Frontal cortex (tissue), 4 donors: Measurements from ENCODE around the gene CIZ1. TPM values are rescaled to one million over a fixed set of nuclear protein-coding genes. Genes with fewer than 3 reads are reported as not detected.
"Not testable (repeated sequence)": the region's sequence is repeated elsewhere in the genome, so short reads cannot be mapped to it uniquely, and the experiment has no call there.

Source experiments
- DNase-seq, 2 donors: peaks; one replicate each; pipeline ENCODE4 v3.0.0; 2012; ENCODE audit warnings: low spot score in 2 of 2
- FAIRE-seq: peaks from 2 replicates; lab custom pipeline; 2012; peaks lifted over from hg19 to GRCh38; lab: Jason Lieb, UNC
- total RNA-seq: library from RNA; depleted of rRNA; stranded (reverse); fragments of >200 nt; gene quantifications from one replicate; pipeline ENCODE4 v1.2.3, GENCODE V29; 2014
- donor health status: control.
- donor health status: control.
- donor health status: control.

CIZ1 gene
- total RNA-seq, 1 donor from 2014 or later, result 15.9 TPM

DNA sequence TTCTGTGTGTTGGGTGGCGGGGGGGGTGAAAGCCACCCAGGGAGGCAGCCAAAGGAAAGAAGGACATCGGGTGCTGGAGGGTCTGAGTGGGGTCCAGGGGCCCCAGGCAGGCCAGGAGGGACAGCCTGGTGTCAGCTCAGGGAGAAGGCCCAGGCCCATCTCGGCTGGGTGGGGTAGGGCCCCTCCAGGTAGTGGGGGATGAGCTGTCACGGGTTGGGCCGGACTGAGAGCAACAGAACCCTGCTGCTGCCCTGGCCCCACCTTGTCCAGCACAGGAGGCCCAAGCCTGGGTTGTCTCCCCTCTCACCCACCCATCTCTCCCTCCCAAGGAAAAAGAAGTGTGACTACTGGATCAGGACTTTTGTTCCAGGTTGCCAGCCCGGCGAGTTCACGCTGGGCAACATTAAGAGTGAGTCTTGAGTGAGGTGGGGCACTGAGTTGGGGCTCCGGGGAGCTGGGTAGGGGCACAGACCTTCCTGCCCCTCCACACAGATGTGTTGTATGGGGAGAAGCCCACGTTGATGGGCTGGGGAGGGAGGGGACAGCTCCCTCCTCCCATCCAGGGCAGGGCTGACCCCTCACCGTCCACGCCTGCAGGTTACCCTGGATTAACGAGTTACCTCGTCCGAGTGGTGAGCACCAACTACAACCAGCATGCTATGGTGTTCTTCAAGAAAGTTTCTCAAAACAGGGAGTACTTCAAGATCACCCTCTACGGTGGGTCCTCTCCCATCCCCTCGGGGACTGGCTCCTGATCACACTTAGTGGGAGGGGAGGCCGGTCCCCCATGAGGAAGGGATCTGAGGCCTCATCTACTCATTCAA is 39.9 kb downstream of the CIZ1 start:
- DNase-seq (no peak), FAIRE-seq (no peak)

DNA sequence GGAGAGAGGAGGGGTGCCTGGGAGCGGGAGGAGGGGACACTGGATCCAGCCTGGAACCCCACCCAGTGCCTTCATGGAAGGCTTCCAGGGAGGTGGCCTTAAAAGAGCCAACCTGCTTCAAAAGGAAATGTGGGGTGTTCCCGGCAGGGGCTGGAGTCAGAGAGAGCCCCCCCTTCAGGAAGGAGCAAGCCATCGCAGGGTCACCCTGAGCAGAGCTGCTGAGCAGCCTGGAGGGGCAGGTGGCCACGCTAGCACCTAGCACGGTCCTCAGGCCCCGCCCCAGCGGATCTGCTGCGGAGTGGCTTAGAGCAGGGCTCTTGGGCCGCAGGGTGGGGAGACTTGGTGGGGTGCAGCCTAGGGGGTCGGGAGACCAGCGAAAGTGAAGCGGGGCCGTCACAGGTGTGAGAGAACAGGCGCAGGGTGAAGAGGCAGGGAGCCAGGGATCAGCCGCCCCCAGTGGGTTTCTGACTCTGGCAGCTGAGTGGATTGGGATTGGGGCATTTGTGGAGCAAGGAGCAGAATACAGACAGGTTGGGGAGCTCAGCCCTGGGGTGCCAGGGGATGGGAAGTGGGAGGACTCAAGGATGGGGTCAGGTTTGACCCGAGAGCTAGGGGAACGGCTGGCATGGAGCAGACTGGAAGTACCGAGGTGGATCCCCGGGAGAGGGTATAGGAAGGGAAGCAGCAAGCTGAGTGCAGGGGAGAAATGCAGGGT is 40.6 kb downstream of the CIZ1 start:
- no peak for FAIRE-seq
- DNase-seq, result no peak

DNA sequence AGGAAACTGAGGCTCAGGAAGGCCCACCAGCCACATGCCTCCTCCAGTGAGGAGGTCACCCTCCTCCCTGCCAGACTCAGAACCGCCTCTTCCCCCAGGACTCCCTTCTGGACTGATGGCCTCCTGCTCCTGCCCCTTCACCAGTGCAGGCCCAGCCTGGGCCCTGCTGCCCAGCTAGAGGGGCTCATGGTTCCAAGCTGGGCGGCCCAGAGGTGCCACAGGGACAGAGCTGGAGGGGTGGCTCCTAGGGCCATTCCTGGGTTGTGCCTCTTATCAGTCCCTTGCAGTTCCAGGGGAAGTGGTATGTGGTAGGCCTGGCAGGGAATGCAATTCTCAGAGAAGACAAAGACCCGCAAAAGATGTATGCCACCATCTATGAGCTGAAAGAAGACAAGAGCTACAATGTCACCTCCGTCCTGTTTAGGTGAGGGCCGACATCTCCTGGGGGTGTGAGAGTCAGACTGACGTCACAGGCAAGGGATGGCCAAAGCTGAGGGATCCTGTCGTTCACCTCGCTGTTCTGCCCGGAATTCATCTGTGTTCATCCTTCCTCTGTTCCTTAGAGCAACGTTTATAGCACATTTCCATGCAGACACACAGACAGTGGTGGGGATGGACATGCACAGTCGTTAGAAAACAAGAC is 41.3 kb downstream of the CIZ1 start:
- DNase-seq, result no peak
- no peak for FAIRE-seq

DNA sequence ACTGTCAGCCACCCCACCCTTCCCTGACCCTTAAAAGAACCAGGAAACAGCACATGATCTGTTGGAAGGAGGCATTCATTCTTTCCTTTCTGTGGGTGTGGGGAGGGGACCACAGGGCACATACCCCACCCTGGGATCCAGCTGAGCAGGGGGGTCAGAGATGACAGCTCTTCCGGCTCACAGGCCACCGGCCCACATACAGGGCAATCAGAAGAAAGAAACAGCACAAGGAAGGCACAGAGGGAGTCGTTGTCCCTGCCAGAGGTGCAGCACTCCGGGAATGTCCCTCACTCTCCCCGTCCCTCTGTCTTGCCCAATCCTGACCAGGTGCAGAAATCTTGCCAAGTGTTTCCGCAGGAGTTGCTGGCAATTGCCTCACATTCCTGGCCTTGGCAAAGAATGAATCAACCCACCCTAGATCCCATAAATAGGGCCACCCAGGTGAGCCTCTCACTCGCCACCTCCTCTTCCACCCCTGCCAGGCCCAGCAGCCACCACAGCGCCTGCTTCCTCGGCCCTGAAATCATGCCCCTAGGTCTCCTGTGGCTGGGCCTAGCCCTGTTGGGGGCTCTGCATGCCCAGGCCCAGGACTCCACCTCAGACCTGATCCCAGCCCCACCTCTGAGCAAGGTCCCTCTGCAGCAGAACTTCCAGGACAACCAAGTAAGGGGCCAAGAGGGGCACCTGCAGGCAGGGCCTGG is 42.2 kb downstream of the CIZ1 start, which contains the start of gene LCN2:
LCN2 (plus strand) TSS at position 453 of the 701 bp plus-strand sequence; CDS start at position 526, 73 bp downstream.
- DNase-seq (no peak), FAIRE-seq (no peak)

DNA sequence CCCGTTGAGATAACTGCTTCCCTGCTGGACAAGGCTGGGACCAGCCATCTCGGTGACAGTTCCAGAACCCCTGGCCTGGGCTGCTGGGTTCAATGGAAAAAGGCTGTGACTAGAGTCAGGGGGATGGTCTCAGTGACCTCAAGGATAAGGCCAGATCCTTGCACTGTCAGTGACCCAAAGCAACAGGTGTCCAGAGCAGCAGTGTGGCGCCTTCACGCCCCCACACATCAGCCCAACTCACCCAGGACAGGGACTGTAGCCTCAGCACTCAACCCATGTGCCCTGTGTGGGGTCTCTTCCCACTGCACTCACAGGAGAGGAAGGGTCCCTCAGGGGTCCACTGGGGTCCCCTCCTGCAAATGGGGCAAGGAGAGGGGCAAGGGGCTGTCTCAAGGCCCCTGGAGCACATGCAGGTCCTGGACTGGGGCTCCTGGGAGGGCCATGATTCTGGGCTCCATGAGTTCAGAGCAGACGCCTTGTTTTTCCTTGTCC is 42.8 kb downstream of the CIZ1 start:
- FAIRE-seq, result no peak

DNA sequence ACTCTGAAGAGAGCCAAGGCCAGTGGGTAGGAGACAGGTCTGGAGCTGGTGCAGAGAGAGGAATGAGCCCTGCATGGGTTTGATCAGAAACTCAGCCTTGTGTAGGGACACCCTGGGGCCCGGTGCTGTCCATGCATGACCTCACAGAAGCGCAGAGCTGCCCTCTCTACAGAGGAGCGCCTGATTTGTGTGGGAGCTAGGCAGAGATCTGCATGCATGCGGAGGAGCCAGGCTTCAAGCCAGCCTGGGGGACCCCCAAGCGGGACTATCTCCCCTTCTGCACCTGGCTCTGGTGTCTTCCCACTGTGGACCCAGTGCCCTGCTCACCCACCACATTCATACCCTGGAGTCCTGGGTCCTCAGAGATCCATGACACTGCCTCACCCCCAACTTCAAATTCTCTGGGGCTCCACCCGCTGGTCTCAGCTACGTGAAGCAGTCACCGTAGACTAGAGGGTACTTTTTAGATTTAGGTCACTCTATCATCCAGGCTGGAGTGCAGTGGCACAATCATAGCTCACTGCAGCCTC is 44.7 kb downstream of the CIZ1 start:
- DNase-seq (no peak), FAIRE-seq (no peak)

More for the DNA sequence above, 42.8 kb downstream of the CIZ1 start:
- DNase-seq, result no peak

DNA sequence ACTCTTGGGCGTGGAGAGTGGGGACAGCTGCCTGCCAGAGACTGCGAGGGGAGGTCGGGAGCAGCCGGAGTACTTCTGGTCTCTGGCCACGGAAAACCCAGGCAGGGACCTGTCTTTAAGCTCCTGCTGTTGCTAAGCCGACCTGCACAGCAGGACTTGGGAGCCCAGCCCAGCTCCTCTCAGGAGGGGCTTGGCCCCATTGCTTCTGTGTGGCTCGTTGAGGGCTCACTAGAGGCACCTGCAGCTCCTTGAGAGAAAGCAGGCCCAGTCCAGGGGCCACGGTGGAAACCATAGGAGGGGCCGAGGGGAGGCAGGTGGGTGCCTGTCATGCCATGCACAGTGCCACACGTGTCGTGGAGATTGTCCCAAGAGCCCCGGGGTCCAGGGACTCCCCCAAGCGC is 45.4 kb downstream of the CIZ1 start:
- DNase-seq (no peak), FAIRE-seq (no peak)

DNA sequence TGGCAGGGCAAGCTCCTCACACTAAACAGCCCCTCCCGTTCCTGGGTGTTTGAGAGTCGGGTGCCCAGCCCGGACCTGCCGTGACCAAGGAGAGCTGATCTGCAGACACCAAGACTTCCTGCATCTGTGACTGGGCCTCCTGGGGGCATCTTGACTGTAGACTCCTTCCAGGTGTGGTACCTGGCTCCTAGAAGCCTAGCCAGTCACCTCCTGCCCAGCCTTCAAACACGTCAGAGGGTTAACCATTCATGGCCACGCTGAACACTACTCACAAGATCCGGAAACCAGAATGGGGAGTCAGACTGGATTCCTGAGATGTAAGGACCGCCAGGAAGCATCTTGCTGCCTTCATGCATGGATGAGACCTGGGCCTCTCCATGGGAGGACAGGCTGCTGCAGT is 45.8 kb downstream of the CIZ1 start:
- FAIRE-seq (no peak), DNase-seq (no peak)

DNA sequence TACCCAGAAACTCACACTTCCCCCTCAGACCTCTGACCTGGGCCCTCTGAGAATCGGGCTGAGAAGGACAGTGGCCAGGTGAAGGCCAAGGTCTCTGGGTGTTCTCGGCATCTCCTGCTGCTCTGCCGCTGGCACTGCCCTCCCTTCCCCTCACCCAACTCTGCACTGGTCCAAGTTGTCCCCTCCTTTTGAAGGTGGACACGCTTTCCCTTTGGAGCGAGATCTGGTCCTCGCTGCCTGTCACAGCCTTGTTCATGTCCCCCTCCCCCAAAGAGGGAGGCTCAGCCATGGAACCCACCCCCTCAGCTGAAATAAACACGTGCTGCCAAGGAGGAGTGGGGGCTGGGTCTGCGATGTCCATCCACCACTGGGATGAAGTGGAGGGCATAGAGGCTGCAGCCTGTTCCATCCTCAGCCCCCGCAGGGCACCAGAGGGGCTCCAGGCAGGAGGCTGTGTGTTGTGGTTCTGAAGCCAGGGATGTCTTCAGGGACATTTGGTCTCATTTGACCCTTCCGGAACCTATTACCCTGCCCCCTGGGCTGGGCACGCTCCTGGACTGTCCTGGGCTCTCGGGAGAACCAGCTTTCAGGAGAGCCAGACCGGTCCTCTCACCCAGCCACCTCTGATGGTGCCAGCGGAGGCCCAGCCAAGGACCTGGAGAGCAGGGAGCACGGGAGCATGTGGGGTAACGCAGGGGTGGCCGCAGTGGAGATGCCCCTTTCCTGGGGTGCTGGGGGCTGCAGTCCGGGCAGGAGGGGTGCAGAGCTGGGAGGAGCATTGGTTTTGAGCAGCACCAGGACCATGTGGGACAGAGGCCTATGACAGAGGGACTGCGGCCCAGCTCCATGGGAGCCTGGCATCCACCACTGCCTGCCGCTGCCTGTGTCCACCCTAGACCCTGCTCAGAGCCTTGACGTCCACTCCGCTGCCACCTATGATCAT is 46.9 kb downstream of the CIZ1 start:
- no peak for FAIRE-seq
- DNase-seq, result no peak

DNA sequence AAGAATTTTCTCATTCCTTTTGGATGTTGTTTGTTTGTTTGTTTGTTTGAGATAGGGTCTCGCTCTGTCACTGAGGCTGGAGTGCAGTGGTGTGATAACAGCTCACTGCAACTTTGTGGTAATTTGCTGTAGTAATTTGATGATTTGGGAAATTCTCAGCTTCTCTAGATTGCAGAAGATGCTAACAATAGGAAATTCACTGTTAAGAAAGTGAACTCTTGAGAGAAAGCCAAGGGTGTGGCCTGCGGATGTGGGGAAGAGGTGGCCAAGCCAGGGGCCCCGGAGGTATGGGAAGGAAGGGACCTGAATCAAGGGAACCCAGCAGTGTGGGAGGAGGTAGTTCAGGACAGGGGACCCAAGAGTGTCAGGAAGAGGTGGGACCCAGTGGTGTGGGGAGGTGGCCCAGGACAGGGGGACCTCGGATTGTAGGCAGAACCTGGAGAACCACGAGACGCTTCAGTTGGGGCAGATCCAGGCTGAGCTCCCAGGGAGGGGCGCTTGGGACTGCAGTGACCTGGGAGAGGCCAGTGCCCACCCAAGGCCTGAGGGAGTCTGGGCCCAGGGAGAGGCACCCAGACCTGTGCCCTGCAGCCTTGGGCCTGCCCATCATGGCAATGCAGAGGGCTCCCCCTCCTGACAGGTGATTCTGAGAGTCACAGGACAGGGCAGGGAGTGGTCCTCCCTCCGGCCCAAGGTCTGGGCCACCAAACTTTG is 47.7 kb downstream of the CIZ1 start:
- FAIRE-seq (no peak), DNase-seq (no peak)

DNA sequence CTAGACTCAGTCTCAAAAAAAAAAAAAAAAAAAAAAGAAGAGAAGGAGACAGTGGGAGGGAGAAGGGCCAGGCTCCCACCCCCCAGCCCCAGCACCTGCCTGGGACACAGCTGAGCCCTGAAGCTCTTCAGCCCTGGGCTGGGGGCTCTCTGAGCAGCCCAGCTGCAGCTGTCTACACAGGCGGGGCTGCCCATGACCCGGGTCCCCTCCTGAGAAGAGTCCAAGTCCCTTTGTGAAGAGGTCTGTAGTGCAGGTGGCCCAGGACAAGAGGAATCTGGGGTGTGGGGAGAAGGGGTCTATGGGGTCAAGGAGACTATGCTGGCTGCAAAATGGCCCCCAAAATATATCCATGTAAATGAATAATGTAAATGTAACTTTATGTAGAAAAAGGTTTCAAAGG is 48.8 kb downstream of the CIZ1 start:
- no peak for FAIRE-seq
- no peak for DNase-seq

DNA sequence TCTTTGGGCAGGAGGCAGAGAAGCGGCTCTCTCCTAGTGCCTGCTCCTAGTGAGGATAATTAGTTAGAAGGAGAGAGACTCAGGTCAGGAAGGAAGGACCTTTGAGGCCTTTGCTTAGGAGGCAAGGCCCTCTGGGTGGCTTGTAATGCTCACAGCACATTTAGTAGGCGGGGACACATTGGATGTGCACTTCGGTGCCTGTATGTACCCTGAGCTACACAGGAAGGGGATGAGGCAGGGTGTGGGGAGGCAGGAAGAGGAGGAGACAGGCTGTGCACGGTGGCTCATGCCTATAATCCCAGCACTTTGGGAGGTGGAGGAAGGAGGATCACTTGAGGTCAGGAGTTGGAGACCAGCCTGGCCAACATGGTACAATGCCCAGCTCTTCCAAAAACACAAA is 49.3 kb downstream of the CIZ1 start:
- no peak for FAIRE-seq
- DNase-seq, result no peak

DNA sequence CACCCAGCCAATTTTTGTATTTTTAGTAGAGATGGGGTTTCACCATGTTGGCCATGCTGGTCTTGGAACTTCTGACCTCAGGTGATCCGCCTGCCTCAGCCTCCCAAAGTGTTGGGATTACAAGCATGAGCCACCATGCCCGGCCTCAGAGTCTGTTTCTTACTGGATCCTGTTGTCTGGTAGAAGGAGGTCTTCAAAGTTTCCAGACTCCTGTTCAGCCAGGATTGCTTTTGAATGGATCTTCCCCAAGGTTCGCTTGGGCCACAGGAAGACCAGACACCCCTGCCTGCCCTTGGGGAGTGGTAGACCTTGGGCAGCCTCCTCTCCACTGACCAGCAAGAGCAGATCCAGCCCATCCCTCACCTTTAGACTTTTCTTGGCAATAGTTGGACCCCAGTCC is 49.8 kb downstream of the CIZ1 start:
- DNase-seq (no peak), FAIRE-seq (no peak)

DNA sequence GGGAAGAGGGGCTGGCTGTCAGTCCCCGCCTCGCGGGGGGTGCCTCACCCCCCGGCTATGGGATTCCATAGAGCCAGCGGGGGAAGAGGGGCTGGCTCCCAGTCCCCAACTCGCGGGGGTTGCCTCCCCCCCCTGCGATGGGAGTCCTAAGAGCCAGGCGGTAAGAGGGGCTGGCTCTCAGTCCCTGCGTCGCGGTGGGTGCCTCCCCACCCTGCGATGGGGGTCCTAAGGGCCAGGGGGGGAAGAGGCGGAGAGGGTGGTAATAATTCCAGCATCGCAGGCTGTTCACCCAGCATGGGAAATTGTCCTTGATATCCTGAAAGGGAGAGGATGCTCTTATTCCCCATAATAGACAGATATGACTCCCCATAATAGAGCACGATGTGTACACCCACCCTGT is 51.8 kb downstream of the CIZ1 start:
- DNase-seq (no peak), FAIRE-seq (no peak)

DNA sequence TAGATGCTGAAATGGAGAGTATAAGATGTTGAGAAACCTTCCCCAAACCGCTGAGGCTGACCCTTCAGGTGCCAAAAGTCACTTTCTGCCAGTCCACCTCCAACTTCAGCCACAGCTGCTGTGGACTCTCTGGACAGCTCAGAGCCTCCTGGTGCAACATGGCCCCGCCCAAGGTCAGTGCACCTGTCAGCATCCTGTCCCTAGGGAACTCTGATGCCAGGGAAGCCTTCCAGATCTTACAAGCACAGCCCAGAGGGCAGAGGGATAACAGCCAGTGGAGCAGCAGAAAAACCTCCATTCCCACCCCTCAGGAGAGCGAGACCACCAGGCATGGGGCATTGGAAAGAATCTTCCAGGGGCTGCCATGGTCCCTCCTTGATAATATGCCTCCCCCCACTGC is 53.4 kb downstream of the CIZ1 start:
- FAIRE-seq (no peak), DNase-seq (no peak)

DNA sequence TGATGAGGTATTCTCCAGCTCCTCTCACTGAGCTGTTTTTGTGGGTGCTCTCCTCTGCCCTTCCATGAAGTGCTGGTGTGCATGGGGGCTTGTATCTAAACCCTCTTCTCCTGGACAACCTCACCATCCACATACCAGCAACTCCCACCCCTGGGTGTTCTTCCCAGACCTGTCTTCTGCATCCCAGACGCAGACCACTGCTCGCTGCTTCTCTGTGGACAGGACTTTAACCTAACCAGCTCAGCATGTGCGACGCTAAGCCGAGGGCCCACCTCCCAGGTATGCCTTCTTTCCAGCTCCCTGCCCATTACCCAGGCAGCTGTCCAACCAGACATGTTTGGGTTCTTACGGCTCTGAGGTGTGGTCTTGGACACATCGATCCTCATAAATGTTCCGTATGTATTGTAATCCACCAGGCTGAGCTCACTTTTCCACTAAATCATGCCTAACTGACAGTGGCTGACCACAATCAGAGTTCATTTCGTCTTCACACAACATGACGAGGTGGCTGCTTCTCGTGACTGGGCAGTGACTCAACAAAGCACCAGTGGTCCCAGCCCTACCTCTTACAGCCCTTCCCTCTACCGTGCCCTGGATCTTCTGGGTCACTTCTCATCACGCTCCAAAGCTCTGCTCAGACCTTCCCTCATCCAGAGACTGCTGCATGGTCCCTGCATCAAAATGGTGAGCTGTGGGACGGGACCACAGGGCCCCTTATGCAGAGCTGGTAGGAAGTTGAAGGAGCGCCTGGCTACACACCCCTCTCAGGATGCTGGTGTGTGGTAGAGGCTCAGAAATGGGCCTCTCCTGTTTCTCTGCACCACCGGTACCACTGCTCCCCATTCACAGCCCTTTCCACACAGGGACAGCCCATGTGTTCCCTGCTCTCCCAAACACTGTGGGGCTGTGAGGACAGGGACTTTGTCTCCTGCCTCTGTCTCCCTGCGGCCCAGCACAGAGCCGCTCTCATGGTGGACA is 54.3 kb downstream of the CIZ1 start:
- no peak for FAIRE-seq
- no peak for DNase-seq

DNA sequence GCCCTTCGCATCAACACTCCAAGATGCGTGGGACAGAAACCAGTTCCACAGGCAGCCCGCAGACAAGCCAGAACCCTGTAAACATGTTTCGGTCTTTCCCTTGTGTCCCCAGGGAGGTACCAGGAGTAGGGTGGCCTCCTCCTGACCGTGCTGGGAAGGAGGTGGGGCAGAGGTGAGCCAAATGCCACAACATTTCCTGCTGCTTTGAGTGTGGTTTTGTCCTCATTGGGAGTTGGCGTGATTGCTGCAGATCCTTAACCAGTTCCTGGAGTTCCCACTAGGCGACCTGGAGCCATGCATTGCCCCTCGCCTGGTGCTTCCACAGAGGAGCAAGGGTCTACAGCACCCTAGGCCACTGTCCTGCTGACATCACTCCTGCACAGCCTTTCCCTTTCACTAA is 55.8 kb downstream of the CIZ1 start:
- DNase-seq, FAIRE-seq: not testable (repeated sequence)
